ENCODE measurements around the gene NHERF1. TPM values are rescaled to one million over a fixed set of nuclear protein-coding genes. Genes with fewer than 3 reads are reported as not detected.

Gene NHERF1
- total RNA-seq, 1 donor, result 62.9 TPM

GRCh38 chr17:74763565-74764387 lies 15.3 kb downstream of the NHERF1 start:
- Histone ChIP-seq H3K9me3 (ENCODE audit: low read depth, low read length) (no peaks in the 10 kb centered on the region), H3K27me3 (ENCODE audit: insufficient read depth, low read length) (no peaks in the 10 kb centered on the region), H3K4me3 (ENCODE audit: low read length) (no peak overlapping the region), H3K4me1 (ENCODE audit: insufficient read depth, low read length) (peaks cover 37% of the 10 kb centered on the region)

GRCh38 chr17:74764751-74765286 lies 16.4 kb downstream of the NHERF1 start:
- peaks cover 28% of the 10 kb centered on the region for H3K4me1 ChIP-seq (ENCODE audit: insufficient read depth, low read length)
- no peak overlapping the region for H3K4me3 ChIP-seq (ENCODE audit: low read length)
- H3K9me3 ChIP-seq (ENCODE audit: low read depth, low read length), result no peaks in the 10 kb centered on the region
- H3K27me3 ChIP-seq (ENCODE audit: insufficient read depth, low read length), result no peaks in the 10 kb centered on the region

GRCh38 chr17:74766413-74766812 lies 18.0 kb downstream of the NHERF1 start:
- Histone ChIP-seq H3K9me3 (ENCODE audit: low read depth, low read length) (no peaks in the 10 kb centered on the region), H3K4me1 (ENCODE audit: insufficient read depth, low read length) (peaks cover 20% of the 10 kb centered on the region), H3K27me3 (ENCODE audit: insufficient read depth, low read length) (no peaks in the 10 kb centered on the region), H3K4me3 (ENCODE audit: low read length) (no peak overlapping the region)

- Histone ChIP-seq H3K9me3 (ENCODE audit: low read depth, low read length) (no peaks in the 10 kb centered on the region), H3K4me1 (ENCODE audit: insufficient read depth, low read length) (peaks cover 14% of the 10 kb centered on the region), H3K27me3 (ENCODE audit: insufficient read depth, low read length) (no peaks in the 10 kb centered on the region), H3K4me3 (ENCODE audit: low read length) (no peak overlapping the region)
Observed at GRCh38 chr17:74767111-74767516, 18.7 kb downstream of the NHERF1 start.

- Histone ChIP-seq H3K4me1 (ENCODE audit: insufficient read depth, low read length) (peaks cover 9% of the 10 kb centered on the region), H3K9me3 (ENCODE audit: low read depth, low read length) (no peaks in the 10 kb centered on the region), H3K4me3 (ENCODE audit: low read length) (no peak overlapping the region), H3K27me3 (ENCODE audit: insufficient read depth, low read length) (no peaks in the 10 kb centered on the region)
Observed at GRCh38 chr17:74768069-74768762, 19.8 kb downstream of the NHERF1 start.

- no peaks in the 10 kb centered on the region for H3K27me3 ChIP-seq (ENCODE audit: insufficient read depth, low read length)
- H3K4me3 ChIP-seq (ENCODE audit: low read length), result no peak overlapping the region
- H3K9me3 ChIP-seq (ENCODE audit: low read depth, low read length), result no peaks in the 10 kb centered on the region
- peaks cover 9% of the 10 kb centered on the region for H3K4me1 ChIP-seq (ENCODE audit: insufficient read depth, low read length)
Observed at GRCh38 chr17:74768763-74769114, 20.3 kb downstream of the NHERF1 start.

GRCh38 chr17:74769266-74769855 lies 20.9 kb downstream of the NHERF1 start:
- Histone ChIP-seq H3K4me1 (ENCODE audit: insufficient read depth, low read length) (peaks cover 15% of the 10 kb centered on the region), H3K9me3 (ENCODE audit: low read depth, low read length) (no peaks in the 10 kb centered on the region)

GRCh38 chr17:74769856-74770497 lies 21.5 kb downstream of the NHERF1 start:
- H3K4me3 ChIP-seq (ENCODE audit: low read length), result no peak overlapping the region
- H3K27me3 ChIP-seq (ENCODE audit: insufficient read depth, low read length), result no peaks in the 10 kb centered on the region
- H3K9me3 ChIP-seq (ENCODE audit: low read depth, low read length), result no peaks in the 10 kb centered on the region
- peaks cover 21% of the 10 kb centered on the region for H3K4me1 ChIP-seq (ENCODE audit: insufficient read depth, low read length)

More at GRCh38 chr17:74769266-74769855, 20.9 kb downstream of the NHERF1 start:
- H3K27me3 ChIP-seq (ENCODE audit: insufficient read depth, low read length), result no peaks in the 10 kb centered on the region
- H3K4me3 ChIP-seq (ENCODE audit: low read length), result no peak overlapping the region

- Histone ChIP-seq H3K9me3 (ENCODE audit: low read depth, low read length) (no peaks in the 10 kb centered on the region), H3K4me3 (ENCODE audit: low read length) (no peak overlapping the region), H3K4me1 (ENCODE audit: insufficient read depth, low read length) (peaks cover 28% of the 10 kb centered on the region), H3K27me3 (ENCODE audit: insufficient read depth, low read length) (no peaks in the 10 kb centered on the region)
Observed at GRCh38 chr17:74770498-74771318, 22.3 kb downstream of the NHERF1 start.

- Histone ChIP-seq H3K4me1 (ENCODE audit: insufficient read depth, low read length) (peaks cover 32% of the 10 kb centered on the region), H3K4me3 (ENCODE audit: low read length) (no peak overlapping the region), H3K27me3 (ENCODE audit: insufficient read depth, low read length) (no peaks in the 10 kb centered on the region), H3K9me3 (ENCODE audit: low read depth, low read length) (no peaks in the 10 kb centered on the region)
Observed at GRCh38 chr17:74771319-74771914, 23.0 kb downstream of the NHERF1 start.

- no peak overlapping the region for H3K4me3 ChIP-seq (ENCODE audit: low read length)
- no peaks in the 10 kb centered on the region for H3K9me3 ChIP-seq (ENCODE audit: low read depth, low read length)
- no peaks in the 10 kb centered on the region for H3K27me3 ChIP-seq (ENCODE audit: insufficient read depth, low read length)
- peaks cover 37% of the 10 kb centered on the region for H3K4me1 ChIP-seq (ENCODE audit: insufficient read depth, low read length)
Observed at GRCh38 chr17:74772053-74772452, 23.6 kb downstream of the NHERF1 start.

GRCh38 chr17:74773414-74773813 lies 25.0 kb downstream of the NHERF1 start:
- Histone ChIP-seq H3K9me3 (ENCODE audit: low read depth, low read length) (no peaks in the 10 kb centered on the region), H3K4me1 (ENCODE audit: insufficient read depth, low read length) (peaks cover 51% of the 10 kb centered on the region), H3K4me3 (ENCODE audit: low read length) (no peak overlapping the region), H3K27me3 (ENCODE audit: insufficient read depth, low read length) (no peaks in the 10 kb centered on the region)

- Histone ChIP-seq H3K9me3 (ENCODE audit: low read depth, low read length) (no peaks in the 10 kb centered on the region), H3K4me3 (ENCODE audit: low read length) (no peak overlapping the region), H3K4me1 (ENCODE audit: insufficient read depth, low read length) (peaks cover 55% of the 10 kb centered on the region), H3K27me3 (ENCODE audit: insufficient read depth, low read length) (no peaks in the 10 kb centered on the region)
Observed at GRCh38 chr17:74773871-74774286, 25.5 kb downstream of the NHERF1 start.
